Nucleus accumbens (tissue), 56 donors: ENCODE measurements around the gene FOLR2.

ENCODE experiments used
- DNase-seq, 56 donors: peaks; one replicate each; lab custom pipeline; 2025; lab: John Stamatoyannopoulos, UW

FOLR2 gene

GRCh38 chr11:72239313-72239848 is 22.8 kb downstream of the FOLR2 start:
- peak in 7 of 56 donors; percentile 29 to 56 (median 47) for DNase-seq

DNA sequence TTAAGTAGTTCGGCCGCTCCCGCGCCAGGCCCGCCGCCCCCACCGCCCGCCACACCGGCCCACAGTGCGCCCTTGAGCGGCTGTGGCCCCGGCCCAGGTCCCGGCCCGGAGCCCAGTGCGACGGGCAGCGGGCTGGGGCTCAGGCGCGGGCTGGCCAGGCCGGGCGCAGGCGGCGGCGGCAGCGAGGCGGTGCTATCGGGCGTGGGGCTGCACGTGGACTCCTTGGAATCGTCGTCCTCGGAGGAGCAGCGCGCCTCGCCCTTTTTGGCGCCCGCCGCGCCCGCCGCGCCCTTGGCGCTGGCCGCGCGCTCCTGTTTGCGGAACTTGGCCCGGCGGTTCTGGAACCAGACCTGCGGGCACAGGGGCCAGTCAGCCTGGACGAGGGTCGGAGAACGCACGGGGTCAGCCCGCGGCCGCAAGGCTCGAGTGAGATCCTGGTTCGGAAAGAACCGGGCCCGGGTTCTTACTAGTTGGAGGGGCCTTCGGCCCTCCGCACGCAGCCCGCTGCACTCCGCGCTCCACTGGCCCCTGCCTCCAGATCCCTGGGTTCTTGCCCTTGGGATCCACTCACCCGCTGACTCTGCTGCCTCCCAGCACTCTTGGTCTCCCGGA is 23.4 kb downstream of the FOLR2 start:
- peak in 7 of 56 donors; percentile 23 to 59 (median 51) for DNase-seq

- no peak for DNase-seq
Measured at GRCh38 chr11:72240461-72241290, 24.1 kb downstream of the FOLR2 start.

DNA sequence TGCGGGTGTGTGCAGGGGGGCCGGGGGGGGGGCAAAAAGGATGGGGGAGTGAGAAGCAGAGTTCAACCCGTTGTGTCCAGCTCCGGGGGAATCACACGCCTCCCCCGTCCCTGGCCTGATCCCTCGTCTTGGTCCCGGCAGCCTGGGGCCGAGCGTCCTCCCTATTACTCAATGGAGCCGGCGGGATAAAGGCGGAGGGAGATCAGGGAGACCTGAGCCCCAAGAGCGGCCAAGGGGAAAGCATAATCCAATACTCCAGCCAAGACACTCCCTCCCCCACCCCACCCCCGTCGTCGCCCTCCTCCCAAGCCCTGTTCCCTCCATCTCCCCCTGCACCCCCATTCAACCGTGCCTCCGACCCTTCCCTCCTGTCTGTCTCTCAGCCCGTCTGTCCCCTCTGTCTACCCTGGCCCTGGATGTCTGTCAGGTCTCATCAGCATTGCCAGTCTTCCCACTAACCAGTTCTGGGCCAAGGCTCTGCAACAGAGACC is 24.7 kb downstream of the FOLR2 start:
- no peak for DNase-seq

DNA sequence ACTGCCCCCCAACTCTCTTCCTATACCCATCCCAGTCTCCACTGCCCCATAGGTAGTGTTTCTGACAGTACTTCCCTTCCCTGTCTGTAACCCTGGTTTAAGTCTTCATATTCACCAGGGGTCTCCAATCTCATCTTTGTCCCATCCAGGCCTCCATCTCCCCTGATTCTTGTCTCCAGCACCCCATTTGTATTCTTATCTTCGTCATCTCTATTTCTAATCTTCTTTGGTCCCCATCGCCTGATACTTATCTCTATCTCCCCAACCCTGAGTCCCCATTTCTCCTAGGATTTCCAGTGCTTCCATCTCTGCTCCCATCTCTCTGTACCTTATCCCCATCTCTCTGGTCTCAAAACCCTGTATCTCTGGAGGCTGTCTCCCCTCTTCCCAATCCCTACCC is 25.5 kb downstream of the FOLR2 start:
- DNase-seq, result no peak

DNA sequence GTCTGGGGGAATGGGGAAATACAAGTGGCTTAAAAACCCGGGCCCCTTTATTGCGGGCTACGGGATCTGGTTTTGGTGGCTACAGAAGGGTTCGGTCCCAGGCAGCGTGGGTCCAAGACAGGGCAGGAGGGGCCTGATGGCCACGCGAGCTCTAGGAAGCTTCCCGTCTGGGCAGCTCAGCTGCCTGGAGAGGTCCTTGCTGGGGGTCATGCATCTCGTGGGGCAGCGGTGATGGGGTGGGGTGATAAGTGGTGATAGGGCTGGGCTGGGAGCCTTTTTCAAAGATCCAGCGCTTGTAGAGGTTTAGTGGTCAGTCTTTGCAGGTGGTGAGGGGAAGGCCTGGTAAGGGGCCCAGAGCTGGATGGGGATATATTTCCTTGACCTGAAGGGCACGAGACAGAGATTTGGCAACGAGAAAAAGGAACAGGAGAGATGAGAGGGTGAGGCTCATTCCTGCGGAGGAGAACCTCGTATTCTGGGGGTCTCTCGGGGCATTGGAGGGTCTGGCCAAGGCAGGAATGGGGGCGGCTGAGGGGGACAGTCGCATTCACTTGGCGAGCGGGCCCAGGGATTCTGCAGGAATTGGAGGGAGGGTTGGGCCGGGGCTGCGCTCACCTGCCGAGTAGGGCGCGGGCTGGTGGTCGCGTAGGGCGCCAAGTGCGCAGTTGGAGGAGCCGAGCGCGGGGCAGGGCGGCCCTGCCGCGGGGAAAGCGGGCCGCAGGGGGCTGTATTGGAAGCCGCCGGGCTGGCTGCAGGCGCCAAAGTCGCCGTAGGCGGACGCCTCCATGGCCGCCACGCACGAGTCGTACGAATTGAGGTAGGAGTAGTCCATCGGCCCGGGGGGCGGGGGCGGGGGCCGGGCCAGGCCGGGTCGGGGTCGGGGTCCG is 26.8 kb downstream of the FOLR2 start:
- DNase-seq, result no peak

DNA sequence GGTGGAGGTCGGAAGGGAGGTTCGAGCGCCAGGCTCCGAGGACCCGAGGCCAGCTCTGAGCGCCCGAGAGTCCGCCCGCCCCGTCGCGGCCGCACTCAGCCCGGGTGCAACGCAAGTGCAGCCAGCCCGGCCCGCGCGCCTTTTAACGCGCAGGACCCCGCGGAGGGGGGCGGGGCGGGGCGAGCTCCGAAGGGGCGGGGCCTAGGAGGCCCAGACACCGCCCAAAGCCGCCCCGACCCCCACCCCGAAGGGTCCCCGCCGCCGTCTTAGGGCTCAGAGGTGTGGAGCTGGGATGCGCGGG is 27.4 kb downstream of the FOLR2 start, which contains the start of gene PHOX2A:
Gene PHOX2A (minus strand): TSS at position 117 of the 301 bp plus-strand sequence. CDS start 172 bp downstream, outside the sequence.
- no peak for DNase-seq

- no peak for DNase-seq
Measured at GRCh38 chr11:72244361-72245262, 28.0 kb downstream of the FOLR2 start.

DNA sequence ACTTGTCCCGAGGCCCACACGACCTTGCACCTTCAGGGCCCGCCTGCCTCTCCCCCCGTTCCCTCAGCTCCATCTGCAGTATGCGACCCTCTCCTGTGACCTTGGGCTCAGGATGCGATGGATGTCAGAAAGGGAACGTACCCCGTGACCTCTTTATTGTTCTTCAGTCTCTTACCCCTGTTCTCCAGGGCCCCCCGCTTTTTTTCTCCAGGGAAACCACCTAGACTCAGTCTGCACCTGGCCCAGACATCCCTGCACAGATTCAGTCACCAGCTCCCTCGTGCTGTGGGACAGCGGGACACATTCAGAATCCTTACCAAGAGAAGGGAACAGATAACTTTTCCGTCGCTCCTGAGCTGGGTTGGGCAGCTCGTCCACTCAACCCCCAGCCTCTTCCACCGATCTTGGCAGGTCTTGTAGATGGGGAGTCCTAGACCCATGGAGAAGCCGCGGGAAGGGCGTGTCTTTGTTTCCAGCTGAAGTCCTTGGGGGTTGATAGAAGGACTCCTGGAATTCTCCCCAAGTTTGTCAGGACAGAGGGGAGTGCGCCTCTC is 28.7 kb downstream of the FOLR2 start:
- no peak for DNase-seq

GRCh38 chr11:72247584-72247983 is 31.0 kb downstream of the FOLR2 start:
- DNase-seq, result no peak

DNA sequence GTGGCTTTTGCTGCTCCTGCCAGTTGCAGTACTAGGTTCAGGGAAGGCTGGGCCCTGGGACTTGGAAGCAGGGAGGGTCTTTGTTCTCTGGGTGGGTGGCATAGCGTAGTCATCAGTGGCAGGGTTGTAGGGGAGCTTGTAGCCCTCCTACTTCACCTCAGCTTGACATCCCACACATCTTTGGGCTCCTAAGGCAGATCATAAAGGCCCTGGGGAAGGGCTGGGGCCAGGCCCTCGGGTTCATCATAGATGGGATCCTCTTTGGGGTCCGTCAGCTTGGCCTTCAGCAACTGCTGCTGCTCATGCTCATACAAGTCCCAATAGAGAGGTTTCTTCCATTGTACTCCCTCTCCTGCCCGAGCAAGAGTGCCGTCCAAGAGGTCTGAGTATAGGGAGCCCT is 33.4 kb downstream of the FOLR2 start:
- DNase-seq, result no peak

DNA sequence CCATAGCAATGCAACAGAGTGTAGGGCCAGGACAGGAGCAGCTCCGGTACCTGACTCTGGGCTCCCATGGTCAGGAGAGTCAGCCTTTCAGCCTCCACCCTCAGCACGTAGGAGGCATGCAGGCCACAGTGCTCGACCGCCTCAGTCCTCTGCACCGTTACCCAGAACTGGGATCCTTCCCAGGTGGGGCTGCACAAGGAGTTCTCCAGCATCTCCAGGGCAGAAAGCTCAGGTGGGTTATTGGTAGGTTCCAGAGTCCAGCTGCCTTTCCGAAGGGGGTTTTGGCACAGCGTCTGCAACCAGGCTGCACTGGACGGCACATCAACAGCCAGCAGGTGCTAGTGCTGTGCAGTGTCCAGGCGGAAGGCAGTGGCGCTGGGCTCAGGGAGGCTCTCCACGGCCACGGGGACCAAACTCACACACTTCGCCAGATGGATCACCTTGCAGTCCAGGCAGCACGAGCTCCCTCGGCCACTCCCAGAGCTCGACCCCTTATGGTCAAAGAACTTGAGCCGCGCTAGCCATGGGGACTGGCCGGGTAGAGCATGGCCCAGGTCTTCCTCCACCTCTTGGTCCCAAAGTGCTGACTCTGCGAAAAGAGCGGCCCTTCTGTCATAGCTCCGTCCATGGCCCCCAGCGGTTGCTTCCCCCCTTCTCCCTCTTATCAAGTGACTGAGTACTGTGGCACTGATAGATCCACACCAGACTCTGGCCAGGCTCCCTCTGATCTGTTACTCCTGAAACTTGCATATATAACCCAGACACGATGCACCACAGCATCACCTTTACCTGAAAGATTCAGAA is 34.3 kb downstream of the FOLR2 start:
- no peak for DNase-seq

- DNase-seq, result no peak
Measured at GRCh38 chr11:72251614-72252013, 35.0 kb downstream of the FOLR2 start.

DNA sequence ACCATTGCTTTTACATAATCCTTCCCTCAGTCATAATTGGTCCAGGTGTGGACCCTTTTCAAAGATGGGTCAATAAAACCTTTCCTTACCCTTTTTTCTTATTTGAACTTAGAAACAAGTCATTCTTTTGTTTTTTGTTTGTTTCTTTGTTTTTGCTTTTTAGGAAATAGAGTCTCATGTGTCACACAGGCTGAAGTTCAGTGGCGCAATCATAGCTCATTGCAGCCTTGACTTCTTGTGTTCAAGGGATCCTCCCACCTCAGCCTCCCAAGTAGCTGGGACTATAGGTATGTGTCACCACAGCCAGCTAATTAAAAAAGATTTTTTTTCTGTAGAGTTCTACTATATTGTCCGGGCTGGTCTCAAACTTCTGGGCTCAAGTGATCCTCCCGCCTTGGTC is 36.8 kb downstream of the FOLR2 start:
- DNase-seq, result no peak

- DNase-seq, result no peak
Measured at GRCh38 chr11:72254299-72254993, 37.9 kb downstream of the FOLR2 start.

GRCh38 chr11:72257570-72257969 is 41.0 kb downstream of the FOLR2 start:
- DNase-seq, result no peak

DNA sequence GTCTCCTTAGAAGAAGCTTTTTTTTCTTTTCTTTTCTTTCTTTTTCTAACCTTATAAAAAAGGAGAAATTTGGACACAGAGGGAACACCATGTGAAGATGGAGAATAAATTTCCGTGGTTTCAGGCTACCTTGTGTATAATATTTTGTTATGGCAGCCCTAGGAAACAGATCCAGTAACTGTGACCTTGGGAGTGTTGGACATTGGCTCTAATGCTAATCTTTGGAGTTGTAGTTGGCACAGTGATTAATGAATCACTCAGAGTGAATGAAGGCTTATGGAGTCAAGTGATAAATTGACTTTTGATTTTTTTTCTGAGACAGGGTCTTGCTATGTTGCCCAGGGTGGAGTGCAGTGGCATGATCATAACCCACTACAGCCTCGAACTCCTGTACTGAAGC is 42.9 kb downstream of the FOLR2 start:
- DNase-seq, result no peak

GRCh38 chr11:72260574-72260973 is 44.0 kb downstream of the FOLR2 start:
- no peak for DNase-seq
